OCI-LY3 (cell line): ENCODE data around the gene TYRO3.

Source experiments
- CTCF ChIP-seq: fragments of 200-600, 300-600 bp; sonication (generic); IDR thresholded peaks from 2 replicates; pipeline ENCODE4 v1.5.1; 2014; ENCODE audit warnings: antibody characterized with exemption, low read length, low read depth
- EZH2phosphoT487 ChIP-seq: fragments of 200-600 bp; shearing (Covaris generic); IDR thresholded peaks from 2 replicates; pipeline ENCODE4 v1.6.1; 2018; ENCODE audit warnings: antibody characterized with exemption, mixed run types, low read depth

- TF ChIP-seq EZH2phosphoT487 (no peak), CTCF (no peak)
Measured at GRCh38 chr15:41561777-41562145, 2.7 kb downstream of the TYRO3 start.
